ENCODE data around the gene ARID1B.

ARID1B gene

DNA sequence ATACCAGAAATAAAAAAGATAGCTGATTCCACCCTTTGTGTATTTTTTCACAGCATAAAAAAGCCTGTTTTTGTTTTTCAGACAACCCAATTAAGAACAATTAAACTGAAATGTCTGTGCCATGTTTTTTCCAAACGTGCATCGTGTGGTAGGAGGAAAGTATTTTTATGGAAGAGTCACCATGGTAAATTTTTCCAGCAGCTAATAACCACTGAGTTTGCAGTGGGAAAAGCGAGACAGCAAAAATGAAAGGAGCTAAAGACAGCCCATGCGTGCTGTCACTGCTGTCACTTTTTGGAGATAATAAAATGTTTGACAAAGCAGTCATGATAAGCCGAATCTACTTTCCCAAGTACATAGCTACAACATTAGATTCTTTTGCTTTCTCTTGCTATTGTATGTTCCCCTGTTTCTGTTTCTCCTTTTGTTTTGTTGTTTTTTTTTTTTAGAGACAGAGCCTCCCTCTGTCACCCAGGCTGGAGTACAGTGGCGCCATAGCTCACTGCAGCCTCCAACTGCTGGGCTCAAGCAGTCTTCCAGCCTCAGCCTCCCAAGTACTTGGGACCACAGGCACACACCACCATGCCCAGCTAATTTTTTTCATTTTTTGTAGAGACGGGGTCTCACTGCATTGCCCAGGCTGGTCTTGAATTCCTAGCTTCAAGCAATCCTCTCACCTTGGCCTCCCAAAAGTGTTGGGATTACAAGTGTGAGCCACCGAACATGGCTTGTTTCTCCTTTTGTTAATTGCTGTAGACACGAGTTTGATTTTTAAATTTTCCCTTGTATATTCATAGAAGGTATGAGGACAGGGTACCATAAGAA is 284.8 kb downstream of the ARID1B start:
- H3K27ac ChIP-seq: no peak overlapping the region
- H3K27me3 ChIP-seq: no peaks in the 10 kb centered on the region
- intact Hi-C loops (cut with DNase I; ENCODE audit: low total_unique reads): no loop called here
- H3K9me3 ChIP-seq: no peaks in the 10 kb centered on the region
- TF ChIP-seq, protein P1, sequence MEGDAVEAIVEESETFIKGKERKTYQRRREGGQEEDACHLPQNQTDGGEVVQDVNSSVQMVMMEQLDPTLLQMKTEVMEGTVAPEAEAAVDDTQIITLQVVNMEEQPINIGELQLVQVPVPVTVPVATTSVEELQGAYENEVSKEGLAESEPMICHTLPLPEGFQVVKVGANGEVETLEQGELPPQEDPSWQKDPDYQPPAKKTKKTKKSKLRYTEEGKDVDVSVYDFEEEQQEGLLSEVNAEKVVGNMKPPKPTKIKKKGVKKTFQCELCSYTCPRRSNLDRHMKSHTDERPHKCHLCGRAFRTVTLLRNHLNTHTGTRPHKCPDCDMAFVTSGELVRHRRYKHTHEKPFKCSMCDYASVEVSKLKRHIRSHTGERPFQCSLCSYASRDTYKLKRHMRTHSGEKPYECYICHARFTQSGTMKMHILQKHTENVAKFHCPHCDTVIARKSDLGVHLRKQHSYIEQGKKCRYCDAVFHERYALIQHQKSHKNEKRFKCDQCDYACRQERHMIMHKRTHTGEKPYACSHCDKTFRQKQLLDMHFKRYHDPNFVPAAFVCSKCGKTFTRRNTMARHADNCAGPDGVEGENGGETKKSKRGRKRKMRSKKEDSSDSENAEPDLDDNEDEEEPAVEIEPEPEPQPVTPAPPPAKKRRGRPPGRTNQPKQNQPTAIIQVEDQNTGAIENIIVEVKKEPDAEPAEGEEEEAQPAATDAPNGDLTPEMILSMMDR (IDR thresholded peaks at IDR 0.05): no peak
- H3K4me3 ChIP-seq: no peak overlapping the region
- H3K4me1 ChIP-seq: peaks cover 0 to 16% (median 8%) of the 10 kb centered on the region in 4 donors
- H3K36me3 ChIP-seq: no peaks in the 10 kb centered on the region
- no peak for DNase-seq

DNA sequence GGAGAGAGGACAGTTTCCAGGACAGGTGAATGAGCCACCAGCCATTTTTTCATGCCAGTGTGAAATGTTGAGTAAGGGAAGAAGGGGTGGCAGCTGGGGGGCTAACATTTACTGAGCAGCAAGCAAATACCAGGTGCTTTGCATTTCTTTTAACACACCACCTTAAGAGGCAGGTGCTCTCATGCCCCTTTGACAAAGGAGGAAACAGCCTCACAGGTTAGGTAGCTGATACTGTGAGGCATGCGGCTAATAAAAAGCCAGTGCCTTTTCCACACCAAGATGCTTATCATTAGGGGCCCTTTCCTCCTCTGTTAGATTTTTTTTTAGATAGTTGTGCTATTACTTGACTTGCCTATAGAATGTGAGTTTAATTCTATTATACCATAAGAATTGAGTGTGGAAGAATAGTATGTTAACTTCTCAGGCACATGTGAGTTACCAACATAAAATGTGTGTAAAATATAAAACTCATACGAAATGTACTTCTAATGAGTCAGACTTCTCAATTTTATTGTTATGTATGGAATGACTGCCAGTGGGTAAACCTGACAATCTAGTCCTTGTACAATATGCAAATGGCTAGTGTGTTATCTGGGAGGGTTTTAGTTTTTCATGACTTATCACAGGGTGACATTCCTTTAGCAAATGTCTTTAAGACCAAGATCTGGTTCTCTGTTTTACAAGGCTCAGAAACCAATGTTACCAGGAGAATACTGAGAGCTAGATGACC is 286.2 kb downstream of the ARID1B start:
- no peak overlapping the region for H3K4me3 ChIP-seq
- TF ChIP-seq, protein P1 (IDR thresholded peaks at IDR 0.05): no peak
- no peak overlapping the region for H3K27ac ChIP-seq
- intact Hi-C loops (cut with DNase I; ENCODE audit: low total_unique reads): no loop called here
- H3K27me3 ChIP-seq: no peaks in the 10 kb centered on the region
- DNase-seq: no peak
- H3K9me3 ChIP-seq: no peaks in the 10 kb centered on the region
- H3K36me3 ChIP-seq: no peaks in the 10 kb centered on the region
- H3K4me1 ChIP-seq: peaks cover 0 to 22% (median 8%) of the 10 kb centered on the region in 4 donors

DNA sequence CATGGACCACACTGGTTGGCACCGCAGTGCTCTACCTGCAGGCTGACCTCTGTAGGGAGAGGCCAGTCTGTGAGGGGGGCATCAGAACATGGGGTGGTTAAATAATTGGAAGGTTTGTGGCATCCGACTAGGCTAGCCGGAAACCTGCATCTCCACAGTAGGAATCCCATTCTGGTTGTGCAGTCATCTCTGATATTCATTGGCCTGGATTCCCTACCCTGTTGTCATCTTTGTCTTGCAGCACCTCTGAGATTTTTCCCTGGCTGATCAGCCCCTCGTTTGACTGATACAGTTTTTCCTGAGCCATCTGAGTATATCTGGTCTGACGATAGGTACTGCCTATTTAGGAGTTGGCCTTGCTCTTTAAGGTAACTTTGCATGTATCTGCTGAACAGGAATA is 286.7 kb downstream of the ARID1B start:
- no peak overlapping the region for H3K4me3 ChIP-seq
- H3K27ac ChIP-seq: no peak overlapping the region
- intact Hi-C loops (cut with DNase I; ENCODE audit: low total_unique reads): no loop called here
- H3K27me3 ChIP-seq: no peaks in the 10 kb centered on the region
- H3K4me1 ChIP-seq: peaks cover 0 to 28% (median 10%) of the 10 kb centered on the region in 4 donors
- no peaks in the 10 kb centered on the region for H3K36me3 ChIP-seq
- no peak for DNase-seq
- TF ChIP-seq, protein P1 (IDR thresholded peaks at IDR 0.05): no peak
- no peaks in the 10 kb centered on the region for H3K9me3 ChIP-seq

DNA sequence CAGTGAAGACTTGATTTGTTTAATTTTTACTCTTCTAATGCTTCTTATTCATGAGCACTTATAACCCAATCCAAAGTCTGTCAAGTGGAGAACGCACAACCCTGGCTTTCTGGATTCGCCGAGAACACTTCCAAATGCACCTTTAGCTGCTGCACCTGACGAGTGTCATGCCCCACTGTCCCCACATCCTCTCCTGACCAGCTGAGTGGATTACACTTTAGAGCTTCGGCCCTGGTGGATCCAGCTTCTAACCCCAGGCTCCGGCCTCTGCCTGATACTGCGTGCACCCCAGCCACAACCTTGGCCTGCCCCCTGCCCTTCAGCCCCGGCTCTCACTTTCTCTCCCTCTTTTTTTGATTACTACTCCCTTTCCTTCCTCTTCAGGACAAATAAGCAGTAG is 287.3 kb downstream of the ARID1B start:
- H3K36me3 ChIP-seq: no peaks in the 10 kb centered on the region
- no peaks in the 10 kb centered on the region for H3K9me3 ChIP-seq
- TF ChIP-seq, protein P1 (IDR thresholded peaks at IDR 0.05): no peak
- DNase-seq: no peak
- H3K4me3 ChIP-seq: no peak overlapping the region
- H3K27ac ChIP-seq: no peak overlapping the region
- peaks cover 0 to 32% (median 12%) of the 10 kb centered on the region in 4 donors for H3K4me1 ChIP-seq
- H3K27me3 ChIP-seq: no peaks in the 10 kb centered on the region
- intact Hi-C loops (cut with DNase I; ENCODE audit: low total_unique reads): no loop called here

DNA sequence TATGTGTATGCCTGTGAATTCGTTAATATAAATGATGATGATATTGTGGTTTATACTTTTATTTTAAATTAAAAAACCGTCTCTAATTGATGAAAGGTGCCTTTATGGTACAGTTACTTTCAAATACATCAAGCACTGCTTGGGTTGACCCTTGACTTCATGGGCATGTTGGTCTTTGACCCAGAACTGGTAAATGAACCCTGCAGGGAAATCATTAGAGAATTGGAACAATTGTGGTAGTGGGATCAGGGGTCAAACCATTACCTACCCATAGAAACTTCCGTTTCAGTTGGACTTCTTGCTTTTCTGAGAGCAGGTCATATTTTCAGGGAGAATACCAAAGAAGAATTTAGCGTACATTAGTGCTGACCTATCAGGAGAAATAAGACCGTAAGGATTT is 288.2 kb downstream of the ARID1B start:
- Histone ChIP-seq H3K9me3 (no peaks in the 10 kb centered on the region), H3K4me3 (no peak overlapping the region), H3K27ac (no peak overlapping the region), H3K4me1 (peaks cover 0 to 29% (median 6%) of the 10 kb centered on the region in 4 donors), H3K27me3 (no peaks in the 10 kb centered on the region), H3K36me3 (no peaks in the 10 kb centered on the region)
- TF ChIP-seq, protein P1 (IDR thresholded peaks at IDR 0.05): no peak
- intact Hi-C loops (cut with DNase I; ENCODE audit: low total_unique reads): no loop called here
- DNase-seq: no peak
